ENCODE measurements around the gene NELL2.

DNA sequence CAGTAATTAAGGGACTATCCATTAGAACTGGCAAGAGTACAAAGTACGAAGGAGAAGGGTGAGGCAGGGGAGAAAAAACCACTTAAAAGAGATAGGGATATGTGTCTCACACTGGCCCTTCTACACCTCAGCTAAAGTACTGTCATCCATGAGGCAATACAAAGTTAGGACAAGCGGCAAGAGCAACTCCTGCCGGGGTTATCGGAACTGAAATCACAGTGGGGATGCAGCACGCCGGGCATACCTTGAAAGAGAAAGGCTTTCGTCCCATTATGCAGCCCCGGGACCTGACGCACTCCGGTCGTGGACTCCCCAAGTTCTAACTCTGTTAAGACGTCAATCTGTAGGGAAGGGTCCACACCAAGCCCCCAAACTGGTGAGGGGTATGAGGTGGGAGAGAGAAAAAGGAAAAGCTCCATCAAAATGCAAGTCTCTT, 1.1 kb downstream of the NELL2 start:
- no peak for TF ChIP-seq POLR2A (IDR thresholded peaks at IDR 0.05)
- TF ChIP-seq, protein P1, sequence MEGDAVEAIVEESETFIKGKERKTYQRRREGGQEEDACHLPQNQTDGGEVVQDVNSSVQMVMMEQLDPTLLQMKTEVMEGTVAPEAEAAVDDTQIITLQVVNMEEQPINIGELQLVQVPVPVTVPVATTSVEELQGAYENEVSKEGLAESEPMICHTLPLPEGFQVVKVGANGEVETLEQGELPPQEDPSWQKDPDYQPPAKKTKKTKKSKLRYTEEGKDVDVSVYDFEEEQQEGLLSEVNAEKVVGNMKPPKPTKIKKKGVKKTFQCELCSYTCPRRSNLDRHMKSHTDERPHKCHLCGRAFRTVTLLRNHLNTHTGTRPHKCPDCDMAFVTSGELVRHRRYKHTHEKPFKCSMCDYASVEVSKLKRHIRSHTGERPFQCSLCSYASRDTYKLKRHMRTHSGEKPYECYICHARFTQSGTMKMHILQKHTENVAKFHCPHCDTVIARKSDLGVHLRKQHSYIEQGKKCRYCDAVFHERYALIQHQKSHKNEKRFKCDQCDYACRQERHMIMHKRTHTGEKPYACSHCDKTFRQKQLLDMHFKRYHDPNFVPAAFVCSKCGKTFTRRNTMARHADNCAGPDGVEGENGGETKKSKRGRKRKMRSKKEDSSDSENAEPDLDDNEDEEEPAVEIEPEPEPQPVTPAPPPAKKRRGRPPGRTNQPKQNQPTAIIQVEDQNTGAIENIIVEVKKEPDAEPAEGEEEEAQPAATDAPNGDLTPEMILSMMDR (IDR thresholded peaks at IDR 0.05), result no peak
- no peak for TF ChIP-seq EP300 (IDR thresholded peaks at IDR 0.05)

Measured in suprapubic skin (tissue), 3 donors.